Fibroblast of lung (primary cell): ENCODE data around the gene MRC1. TPM values are rescaled to one million over a fixed set of nuclear protein-coding genes. Genes with fewer than 3 reads are reported as not detected.

Experiments used
- DNase-seq, 2 donors: peaks; one replicate each; pipeline versions ENCODE4 v3.0.0 to v3.0.0-alpha.2; 2010; ENCODE audit warnings: low read depth in 2 of 2
- H2AFZ ChIP-seq: 2 replicates; pipeline ENCODE4 v1.5.1; 2012; ENCODE audit warnings: low read length, control low read depth, inconsistent platforms
- H3K27ac ChIP-seq: 2 replicates; pipeline ENCODE4 v1.5.1; 2011; ENCODE audit warnings: low read length, control low read depth; ENCODE audit not compliant: insufficient read depth
- H3K27me3 ChIP-seq: 2 replicates; pipeline ENCODE4 v1.5.1; 2011; ENCODE audit warnings: mild to moderate bottlenecking, low read length; ENCODE audit not compliant: control insufficient read depth, insufficient read depth
- H3K36me3 ChIP-seq: 2 replicates; pipeline ENCODE4 v1.5.1; 2011; ENCODE audit warnings: low read length; ENCODE audit not compliant: control insufficient read depth, insufficient read depth
- H3K4me1 ChIP-seq: 2 replicates; pipeline ENCODE4 v1.5.1; 2011; ENCODE audit warnings: low read length; ENCODE audit not compliant: control insufficient read depth, insufficient read depth; ENCODE audit errors: extremely low read depth
- H3K4me2 ChIP-seq: 2 replicates; pipeline ENCODE4 v1.5.1; 2011; ENCODE audit warnings: low read length, control low read depth; ENCODE audit not compliant: insufficient read depth; ENCODE audit errors: extremely low read depth
- H3K4me3 ChIP-seq, 4 experiments: fragments of 200-600 bp in 1 of 4; sonication (generic) in 1 of 4; replicated peaks in 1 of 4; 2 replicates each; pipeline ENCODE4 v1.5.1; 2011 to 2016; ENCODE audit warnings: low read length in 4 of 4, low read depth in 3 of 4, mild to moderate bottlenecking in 3 of 4, control low read depth in 2 of 4, inconsistent platforms in 1 of 4, mixed read lengths in 1 of 4; ENCODE audit not compliant: insufficient read depth in 1 of 4; ENCODE audit errors: control extremely low read depth in 1 of 4
- H3K79me2 ChIP-seq: 2 replicates; pipeline ENCODE4 v1.5.1; 2012; ENCODE audit warnings: mild to moderate bottlenecking, low read length, inconsistent platforms; ENCODE audit not compliant: control insufficient read depth, insufficient read depth
- H3K9ac ChIP-seq: 2 replicates; pipeline ENCODE4 v1.5.1; 2011; ENCODE audit warnings: mild to moderate bottlenecking, low read length, control low read depth; ENCODE audit not compliant: insufficient read depth
- H3K9me3 ChIP-seq: 2 replicates; pipeline ENCODE4 v1.5.1; 2012; ENCODE audit warnings: low read depth, low read length; ENCODE audit not compliant: control insufficient read depth, insufficient read depth
- H4K20me1 ChIP-seq: 2 replicates; pipeline ENCODE4 v1.5.1; 2011; ENCODE audit warnings: low read length; ENCODE audit not compliant: control insufficient read depth, insufficient read depth; ENCODE audit errors: extremely low read depth
- CTCF ChIP-seq, 2 donors: IDR thresholded peaks in 1 of 2; conservative IDR thresholded peaks in 1 of 2; 1 replicate in 1 of 2; 2 replicates in 1 of 2; pipeline ENCODE4 v1.5.1; 2011 to 2012; ENCODE audit warnings: low read length in 2 of 2, control low read depth in 1 of 2, inconsistent platforms in 1 of 2, low read depth in 1 of 2, mild to moderate bottlenecking in 1 of 2
- EZH2 ChIP-seq: IDR thresholded peaks from 2 replicates; pipeline ENCODE4 v1.5.1; 2012; ENCODE audit warnings: low read length, control low read depth, mild to moderate bottlenecking; ENCODE audit errors: missing control alignments
- polyA plus RNA-seq, 2 donors: library from polyadenylated mRNA; depleted of rRNA in 1 of 2; stranded (reverse) in 1 of 2; unstranded in 1 of 2; fragments of >200 nt; gene quantifications; 2 replicates each; pipeline ENCODE4 v1.2.1, GENCODE V29; 2011 to 2012; ENCODE audit warnings: missing spikeins in 1 of 2
- total RNA-seq: library from RNA; depleted of rRNA; stranded (reverse); fragments of >200 nt; gene quantifications from 2 replicates; pipeline ENCODE4 v1.2.1, GENCODE V29; 2014

Gene MRC1
- total and polyA plus RNA-seq, 2 donors (not counting 1 experiment from before 2014, with no cell fraction given), result 0.01 TPM; not detected in 1

- no peaks in the 10 kb centered on the region for H3K4me1 ChIP-seq
- no peak overlapping the region for H3K4me2 ChIP-seq
- H3K27me3 ChIP-seq, result no peaks in the 10 kb centered on the region
- no peaks in the 10 kb centered on the region for H3K9me3 ChIP-seq
- no peaks in the 10 kb centered on the region for H3K36me3 ChIP-seq
- no peak overlapping the region for H2AFZ ChIP-seq
- no peak overlapping the region for H3K27ac ChIP-seq
- TF ChIP-seq EZH2 (no peak), CTCF (conservative IDR thresholded peaks at IDR 0.05 in 1 of 2, IDR thresholded peaks at IDR 0.05 in 1 of 2; ENCODE audit: low read depth in 1 of 2, low read length in 2 of 2) (no peak)
- no peak for DNase-seq
- H3K9ac ChIP-seq, result no peak overlapping the region
- no peaks in the 10 kb centered on the region for H3K79me2 ChIP-seq
- no peaks in the 10 kb centered on the region for H4K20me1 ChIP-seq
- no peak overlapping the region for H3K4me3 ChIP-seq
These were observed 47.9 kb downstream of the MRC1 start for GRCh38 chr10:17857040-17857439.

DNA sequence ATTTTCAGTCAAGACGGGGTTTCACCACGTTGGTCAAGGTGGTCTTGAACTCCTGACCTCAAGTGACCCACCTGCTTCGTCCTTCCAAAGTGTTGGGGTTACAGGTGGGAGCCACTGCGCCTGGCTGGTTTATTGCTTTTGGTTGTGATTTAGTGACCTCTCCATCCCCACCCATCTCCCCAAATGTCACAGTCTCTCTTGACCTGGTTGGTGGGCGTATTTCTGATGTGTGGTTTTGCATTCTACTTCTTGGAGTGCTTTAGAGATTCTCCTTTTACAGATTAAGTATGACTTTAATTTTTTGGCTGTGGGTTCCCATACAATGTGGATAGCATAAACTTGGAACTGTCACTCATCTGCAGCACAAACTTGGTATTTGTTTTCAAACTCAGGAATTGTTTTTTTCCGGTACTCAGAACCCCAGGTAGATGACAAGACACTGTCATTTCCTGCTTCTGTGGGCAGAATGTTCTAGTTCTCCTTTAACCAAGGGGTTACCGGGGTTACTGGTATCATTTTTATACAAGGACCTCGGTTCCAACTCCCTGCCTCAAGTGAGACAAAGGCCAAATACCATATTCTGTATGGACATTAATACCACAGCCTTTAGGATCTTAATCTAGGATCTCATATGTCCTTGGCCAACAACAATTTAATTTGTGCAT lies 50.5 kb downstream of the MRC1 start:
- no peaks in the 10 kb centered on the region for H3K27me3 ChIP-seq
- H3K4me2 ChIP-seq, result no peak overlapping the region
- H3K4me1 ChIP-seq, result no peaks in the 10 kb centered on the region
- no peaks in the 10 kb centered on the region for H3K36me3 ChIP-seq
- no peaks in the 10 kb centered on the region for H3K9me3 ChIP-seq
- H3K79me2 ChIP-seq, result no peaks in the 10 kb centered on the region
- TF ChIP-seq CTCF (conservative IDR thresholded peaks at IDR 0.05 in 1 of 2, IDR thresholded peaks at IDR 0.05 in 1 of 2; ENCODE audit: low read depth in 1 of 2, low read length in 2 of 2) (no peak), EZH2 (no peak)
- no peaks in the 10 kb centered on the region for H4K20me1 ChIP-seq
- no peak overlapping the region for H3K27ac ChIP-seq
- no peak overlapping the region for H3K9ac ChIP-seq
- no peak overlapping the region for H3K4me3 ChIP-seq
- no peak for DNase-seq
- no peak overlapping the region for H2AFZ ChIP-seq

GRCh38 chr10:17861760-17862159 lies 52.6 kb downstream of the MRC1 start:
- H3K36me3 ChIP-seq, result no peaks in the 10 kb centered on the region
- no peak overlapping the region for H3K9ac ChIP-seq
- H3K4me1 ChIP-seq, result no peaks in the 10 kb centered on the region
- no peaks in the 10 kb centered on the region for H3K9me3 ChIP-seq
- H3K79me2 ChIP-seq, result no peaks in the 10 kb centered on the region
- H3K4me2 ChIP-seq, result no peak overlapping the region
- no peak for DNase-seq
- H3K4me3 ChIP-seq, result no peak overlapping the region
- no peak overlapping the region for H3K27ac ChIP-seq
- no peaks in the 10 kb centered on the region for H4K20me1 ChIP-seq
- H3K27me3 ChIP-seq, result peaks cover 2% of the 10 kb centered on the region
- H2AFZ ChIP-seq, result no peak overlapping the region
- no peak for TF ChIP-seq CTCF (conservative IDR thresholded peaks at IDR 0.05 in 1 of 2, IDR thresholded peaks at IDR 0.05 in 1 of 2; ENCODE audit: low read depth in 1 of 2, low read length in 2 of 2)
